ENCODE measurements around the gene CAMKK2.

CAMKK2 gene

DNA sequence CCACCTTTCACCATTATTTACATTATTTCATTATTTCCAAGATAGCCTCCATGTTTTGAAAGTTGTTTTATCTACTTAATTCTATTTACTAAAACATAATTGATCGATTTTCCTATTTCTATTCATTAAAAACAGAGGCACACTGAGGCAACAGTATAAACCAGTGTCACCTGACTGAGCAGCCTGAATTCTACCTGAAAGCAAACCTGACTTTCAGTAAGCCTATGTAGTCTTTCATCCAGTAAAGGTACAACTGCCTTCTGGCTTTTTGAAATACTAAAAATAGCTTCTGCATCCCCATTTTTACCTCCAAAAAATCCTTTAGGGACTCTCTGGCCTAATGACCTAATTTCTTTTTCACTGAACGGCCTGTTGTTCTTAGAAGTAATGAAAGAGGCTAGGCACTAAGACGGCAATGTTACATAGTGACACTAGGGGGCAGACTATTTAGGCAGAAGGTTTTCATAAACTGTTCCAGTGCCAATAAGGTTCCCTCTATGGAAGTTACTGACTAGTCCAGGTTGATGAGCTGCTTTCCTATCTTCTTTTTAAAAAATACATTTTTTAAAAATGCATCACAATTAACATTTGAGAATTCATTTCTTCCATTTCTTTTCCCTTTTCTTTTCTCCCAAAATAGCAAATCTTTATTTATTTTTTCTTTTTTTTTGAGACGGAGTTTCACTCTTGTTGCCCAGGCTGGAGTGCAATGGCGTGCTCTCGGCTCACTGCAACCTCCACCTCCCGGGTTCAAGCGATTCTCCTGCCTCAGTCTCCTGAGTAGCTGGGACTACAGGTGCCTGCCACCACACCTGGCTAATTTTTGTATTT lies 38.2 kb upstream of the CAMKK2 start:
- no peaks in the 10 kb centered on the region for H3K27me3 ChIP-seq (ENCODE audit: insufficient read depth, poor library complexity, severe bottlenecking)
- peak; percentile 80 for ATAC-seq (ENCODE audit: low read depth)
- DNase-seq (ENCODE audit: low spot score): no peak
- no peak overlapping the region for H3K27ac ChIP-seq (ENCODE audit: poor library complexity, severe bottlenecking)
- no peaks in the 10 kb centered on the region for H3K9me3 ChIP-seq (ENCODE audit: severe bottlenecking)
- H3K4me3 ChIP-seq (ENCODE audit: severe bottlenecking): no peak overlapping the region
- peaks cover 85% of the 10 kb centered on the region for H3K36me3 ChIP-seq (ENCODE audit: low read depth)
- TF ChIP-seq, protein P1, sequence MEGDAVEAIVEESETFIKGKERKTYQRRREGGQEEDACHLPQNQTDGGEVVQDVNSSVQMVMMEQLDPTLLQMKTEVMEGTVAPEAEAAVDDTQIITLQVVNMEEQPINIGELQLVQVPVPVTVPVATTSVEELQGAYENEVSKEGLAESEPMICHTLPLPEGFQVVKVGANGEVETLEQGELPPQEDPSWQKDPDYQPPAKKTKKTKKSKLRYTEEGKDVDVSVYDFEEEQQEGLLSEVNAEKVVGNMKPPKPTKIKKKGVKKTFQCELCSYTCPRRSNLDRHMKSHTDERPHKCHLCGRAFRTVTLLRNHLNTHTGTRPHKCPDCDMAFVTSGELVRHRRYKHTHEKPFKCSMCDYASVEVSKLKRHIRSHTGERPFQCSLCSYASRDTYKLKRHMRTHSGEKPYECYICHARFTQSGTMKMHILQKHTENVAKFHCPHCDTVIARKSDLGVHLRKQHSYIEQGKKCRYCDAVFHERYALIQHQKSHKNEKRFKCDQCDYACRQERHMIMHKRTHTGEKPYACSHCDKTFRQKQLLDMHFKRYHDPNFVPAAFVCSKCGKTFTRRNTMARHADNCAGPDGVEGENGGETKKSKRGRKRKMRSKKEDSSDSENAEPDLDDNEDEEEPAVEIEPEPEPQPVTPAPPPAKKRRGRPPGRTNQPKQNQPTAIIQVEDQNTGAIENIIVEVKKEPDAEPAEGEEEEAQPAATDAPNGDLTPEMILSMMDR (IDR thresholded peaks at IDR 0.05; ENCODE audit: poor library complexity, severe bottlenecking): peak; percentile 93
- H3K4me1 ChIP-seq (ENCODE audit: insufficient read depth, poor library complexity, severe bottlenecking): no peaks in the 10 kb centered on the region

DNA sequence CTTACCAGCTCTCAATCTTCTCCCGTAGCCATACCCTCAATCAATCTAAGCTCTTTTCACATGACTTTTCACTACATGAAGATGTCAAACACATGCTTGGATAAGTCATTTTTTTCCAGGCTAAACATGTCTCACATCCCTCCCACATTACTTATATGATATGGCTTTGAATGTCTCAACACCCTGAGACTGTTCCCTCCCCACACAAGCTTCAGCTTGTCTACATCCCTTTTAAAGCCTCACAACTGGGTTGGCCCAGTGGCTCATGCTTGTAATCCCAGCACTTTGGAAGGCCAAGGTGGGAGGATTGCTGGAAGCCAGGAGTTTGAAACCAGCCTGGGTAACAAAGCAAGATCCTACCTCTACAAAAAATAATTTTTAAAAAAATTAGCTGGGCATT lies 37.2 kb upstream of the CAMKK2 start:
- no peak overlapping the region for H3K27ac ChIP-seq (ENCODE audit: poor library complexity, severe bottlenecking)
- H3K36me3 ChIP-seq (ENCODE audit: low read depth): peaks cover 90% of the 10 kb centered on the region
- no peaks in the 10 kb centered on the region for H3K4me1 ChIP-seq (ENCODE audit: insufficient read depth, poor library complexity, severe bottlenecking)
- H3K4me3 ChIP-seq (ENCODE audit: severe bottlenecking): no peak overlapping the region
- ATAC-seq (ENCODE audit: low read depth): no peak
- H3K9me3 ChIP-seq (ENCODE audit: severe bottlenecking): no peaks in the 10 kb centered on the region
- TF ChIP-seq, protein P1 (IDR thresholded peaks at IDR 0.05; ENCODE audit: poor library complexity, severe bottlenecking): no peak
- DNase-seq (ENCODE audit: low spot score): no peak
- H3K27me3 ChIP-seq (ENCODE audit: insufficient read depth, poor library complexity, severe bottlenecking): no peaks in the 10 kb centered on the region

DNA sequence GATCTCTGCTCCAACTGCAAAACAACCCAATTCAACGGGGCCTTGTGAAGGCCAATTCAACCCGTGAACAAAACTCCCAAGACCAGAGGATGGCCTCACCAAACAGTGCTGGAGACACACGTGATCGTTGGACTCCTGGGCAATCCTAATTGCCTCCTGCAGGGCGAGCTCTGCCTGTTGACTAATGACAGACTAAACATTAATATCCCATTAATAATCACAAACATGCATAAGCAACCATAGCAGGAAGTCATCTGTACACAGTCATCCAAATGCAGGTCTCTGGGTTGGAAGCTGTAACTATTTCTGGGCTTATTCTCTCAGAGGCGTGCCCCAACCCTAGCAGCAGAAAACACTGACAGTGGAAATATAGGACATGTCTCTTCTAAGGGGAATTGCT lies 34.7 kb upstream of the CAMKK2 start:
- H3K27me3 ChIP-seq (ENCODE audit: insufficient read depth, poor library complexity, severe bottlenecking): no peaks in the 10 kb centered on the region
- DNase-seq (ENCODE audit: low spot score) (no peak), ATAC-seq (ENCODE audit: low read depth) (no peak)
- no peak overlapping the region for H3K27ac ChIP-seq (ENCODE audit: poor library complexity, severe bottlenecking)
- no peak overlapping the region for H3K4me3 ChIP-seq (ENCODE audit: severe bottlenecking)
- peaks cover 99% of the 10 kb centered on the region for H3K36me3 ChIP-seq (ENCODE audit: low read depth)
- H3K9me3 ChIP-seq (ENCODE audit: severe bottlenecking): no peaks in the 10 kb centered on the region
- TF ChIP-seq, protein P1 (IDR thresholded peaks at IDR 0.05; ENCODE audit: poor library complexity, severe bottlenecking): no peak
- H3K4me1 ChIP-seq (ENCODE audit: insufficient read depth, poor library complexity, severe bottlenecking): no peaks in the 10 kb centered on the region

DNA sequence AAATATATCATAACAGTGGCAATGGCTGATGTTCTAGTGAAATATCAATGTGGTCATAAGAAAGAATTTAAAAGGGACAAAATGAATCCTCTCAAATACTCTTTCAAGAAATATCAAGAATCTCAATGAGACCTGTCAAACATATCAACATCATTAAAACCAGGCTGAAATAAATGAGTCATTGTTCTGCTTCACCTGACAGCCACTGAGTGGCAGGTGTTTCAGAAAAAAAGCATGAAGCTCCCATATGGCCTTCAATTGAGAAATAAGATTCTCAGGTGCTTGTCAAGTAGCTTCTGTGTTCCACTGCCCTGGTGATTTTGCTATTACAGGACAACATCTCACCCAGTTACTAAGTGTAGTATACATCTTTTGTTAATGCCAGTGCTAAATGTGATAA lies 34.2 kb upstream of the CAMKK2 start:
- H3K9me3 ChIP-seq (ENCODE audit: severe bottlenecking): no peaks in the 10 kb centered on the region
- ATAC-seq (ENCODE audit: low read depth) (no peak), DNase-seq (ENCODE audit: low spot score) (no peak)
- H3K27ac ChIP-seq (ENCODE audit: poor library complexity, severe bottlenecking): no peak overlapping the region
- no peak overlapping the region for H3K4me3 ChIP-seq (ENCODE audit: severe bottlenecking)
- TF ChIP-seq, protein P1 (IDR thresholded peaks at IDR 0.05; ENCODE audit: poor library complexity, severe bottlenecking): no peak
- H3K36me3 ChIP-seq (ENCODE audit: low read depth): peaks cover 99% of the 10 kb centered on the region
- H3K4me1 ChIP-seq (ENCODE audit: insufficient read depth, poor library complexity, severe bottlenecking): no peaks in the 10 kb centered on the region
- H3K27me3 ChIP-seq (ENCODE audit: insufficient read depth, poor library complexity, severe bottlenecking): no peaks in the 10 kb centered on the region

DNA sequence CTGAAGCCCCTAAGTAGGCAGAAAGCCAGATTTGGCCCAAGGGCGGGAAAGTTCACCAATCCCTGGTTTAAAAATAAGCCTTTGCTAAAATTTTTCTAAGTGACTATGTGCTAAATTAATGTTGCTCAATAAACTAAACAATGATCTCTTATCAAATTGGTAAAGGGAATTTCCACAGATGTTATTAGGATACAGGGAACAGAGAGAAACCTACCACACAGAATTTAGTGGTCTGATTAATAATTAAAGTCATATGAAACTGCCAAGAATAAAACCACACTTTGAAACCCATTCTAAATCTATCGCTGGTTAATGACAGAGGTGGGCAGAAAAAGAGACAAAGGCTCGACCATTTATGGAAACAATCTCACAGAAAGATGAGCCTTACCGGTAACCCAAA lies 33.7 kb upstream of the CAMKK2 start:
- Histone ChIP-seq H3K27me3 (ENCODE audit: insufficient read depth, poor library complexity, severe bottlenecking) (no peaks in the 10 kb centered on the region), H3K27ac (ENCODE audit: poor library complexity, severe bottlenecking) (no peak overlapping the region)

More for the DNA sequence above, 33.7 kb upstream of the CAMKK2 start:
- H3K36me3 ChIP-seq (ENCODE audit: low read depth): peaks cover 99% of the 10 kb centered on the region
- H3K4me3 ChIP-seq (ENCODE audit: severe bottlenecking): no peak overlapping the region
- no peaks in the 10 kb centered on the region for H3K9me3 ChIP-seq (ENCODE audit: severe bottlenecking)
- ATAC-seq (ENCODE audit: low read depth): no peak
- DNase-seq (ENCODE audit: low spot score): no peak
- TF ChIP-seq, protein P1 (IDR thresholded peaks at IDR 0.05; ENCODE audit: poor library complexity, severe bottlenecking): no peak
- H3K4me1 ChIP-seq (ENCODE audit: insufficient read depth, poor library complexity, severe bottlenecking): no peaks in the 10 kb centered on the region

Data from RWPE2 (cell line).